Liver (tissue), 9 donors: ENCODE data around the gene DPYD. TPM values are rescaled to one million over a fixed set of nuclear protein-coding genes. Genes with fewer than 3 reads are reported as not detected.

Experiments
- DNase-seq: peaks from one replicate; pipeline ENCODE4 v3.0.0-alpha.2; 2017; ENCODE audit warnings: low spot score
- H3K27ac ChIP-seq, 2 donors: one replicate each; pipeline ENCODE4 v1.7.0; 2013; ENCODE audit warnings: inconsistent platforms in 2 of 2, low read length in 2 of 2, control low read depth in 1 of 2, low read depth in 1 of 2, mild to moderate bottlenecking in 1 of 2
- H3K27me3 ChIP-seq, 4 donors: one replicate each; pipeline versions ENCODE4 v1.6.1 to v1.7.0; 2013; ENCODE audit warnings: low read length in 3 of 4, inconsistent platforms in 1 of 4, mild to moderate bottlenecking in 1 of 4, moderate library complexity in 1 of 4; ENCODE audit not compliant: control insufficient read depth in 4 of 4, insufficient read depth in 4 of 4
- H3K36me3 ChIP-seq, 4 donors: one replicate each; pipeline versions ENCODE4 v1.6.1 to v1.7.0; 2013; ENCODE audit warnings: low read length in 3 of 4, mild to moderate bottlenecking in 3 of 4, low read depth in 1 of 4, moderate library complexity in 1 of 4; ENCODE audit not compliant: control insufficient read depth in 4 of 4, insufficient read depth in 3 of 4
- H3K4me1 ChIP-seq, 4 donors: one replicate each; pipeline versions ENCODE4 v1.6.1 to v1.7.0; 2013; ENCODE audit warnings: low read length in 3 of 4, mild to moderate bottlenecking in 3 of 4, moderate library complexity in 1 of 4; ENCODE audit not compliant: control insufficient read depth in 4 of 4, insufficient read depth in 4 of 4
- H3K4me3 ChIP-seq, 3 donors: one replicate each; pipeline versions ENCODE4 v1.6.1 to v1.7.0; 2013; ENCODE audit warnings: low read length in 3 of 3, control low read depth in 1 of 3, low read depth in 1 of 3, mild to moderate bottlenecking in 1 of 3
- H3K9ac ChIP-seq, 2 donors: one replicate each; pipeline ENCODE4 v1.7.0; 2013; ENCODE audit warnings: low read length in 2 of 2, mild to moderate bottlenecking in 2 of 2, moderate library complexity in 2 of 2, control low read depth in 1 of 2, low read depth in 1 of 2
- H3K9me3 ChIP-seq, 4 donors: one replicate each; pipeline versions ENCODE4 v1.6.1 to v1.7.0; 2013; ENCODE audit warnings: low read length in 3 of 4; ENCODE audit not compliant: control insufficient read depth in 4 of 4
- EGR1 ChIP-seq, 2 donors: IDR thresholded peaks; 2 replicates each; pipeline ENCODE4 v1.6.1; 2016 to 2018; ENCODE audit warnings: antibody characterized with exemption in 2 of 2, low read depth in 2 of 2
- FOXA2 ChIP-seq: IDR thresholded peaks from 2 replicates; pipeline ENCODE4 v1.6.1; 2016; ENCODE audit warnings: antibody characterized with exemption
- GABPA ChIP-seq, 2 donors: IDR thresholded peaks in 1 of 2; conservative IDR thresholded peaks in 1 of 2; 2 replicates each; pipeline ENCODE4 v1.6.1; 2016; ENCODE audit warnings: antibody characterized with exemption in 2 of 2, mild to moderate bottlenecking in 1 of 2, moderate library complexity in 1 of 2
- HNF4G ChIP-seq: IDR thresholded peaks from 2 replicates; pipeline ENCODE4 v1.6.1; 2016; ENCODE audit warnings: antibody characterized with exemption
- NR2F2 ChIP-seq: IDR thresholded peaks from 2 replicates; pipeline ENCODE4 v1.6.1; 2016; ENCODE audit warnings: antibody characterized with exemption
- RXRA ChIP-seq, 2 donors: IDR thresholded peaks; 2 replicates each; pipeline ENCODE4 v1.6.1; 2017 to 2018; ENCODE audit warnings: antibody characterized with exemption in 2 of 2, mild to moderate bottlenecking in 1 of 2
- YY1 ChIP-seq: IDR thresholded peaks from 2 replicates; pipeline ENCODE4 v1.6.1; 2016; ENCODE audit warnings: antibody characterized with exemption, mild to moderate bottlenecking
- WGBS: extraction: QIAGEN DNeasy Blood & Tissue Kit; methylation state at CpG from one replicate; pipeline ENCODE4 v1.1.7; 2013; 5-methylcytosine and 5-hydroxymethylcytosine counted together
- polyA plus RNA-seq, 2 donors: library from polyadenylated mRNA; stranded (reverse) in 1 of 2; unstranded in 1 of 2; fragments of 200-250 nt in 1 of 2; fragments of >200 nt in 1 of 2; fragmentation: Nextera tagmentation in 1 of 2; extraction: Ambion mirVana in 1 of 2; gene quantifications; one replicate each; pipeline versions ENCODE4 v1.2.1 to v1.2.3, GENCODE V29; 2013 to 2015
- total RNA-seq, 2 donors: library from RNA; depleted of rRNA; stranded (reverse); fragments of >200 nt; gene quantifications; one replicate each; pipeline ENCODE4 v1.2.3, GENCODE V29; 2014
- TF ChIP-seq, protein P1 (sequence below): IDR thresholded peaks from 2 replicates; pipeline ENCODE4 v1.6.1; 2016; ENCODE audit warnings: antibody characterized with exemption
- TF ChIP-seq, protein P2 (sequence below): IDR thresholded peaks from 2 replicates; pipeline ENCODE4 v1.6.1; 2016; ENCODE audit warnings: antibody characterized with exemption, mild to moderate bottlenecking
- TF ChIP-seq, protein P3 (sequence below): IDR thresholded peaks from 2 replicates; pipeline ENCODE4 v1.6.1; 2016; ENCODE audit warnings: antibody characterized with exemption
- TF ChIP-seq, protein P4 (sequence below): fragments of 150-350 bp; IDR thresholded peaks from 2 replicates; pipeline ENCODE4 v1.5.1; 2017; ENCODE audit warnings: improper control_type of control experiment, low read depth, low read length; ENCODE audit not compliant: missing input control
- TF ChIP-seq, protein P5 (sequence below): IDR thresholded peaks from 2 replicates; pipeline ENCODE4 v1.6.1; 2016; ENCODE audit warnings: antibody characterized with exemption
- donor health status: healthy.
- donor health status: healthy.
- donor health status: healthy.
- donor health status: healthy.
- donor health status: healthy.

DPYD gene
- total and polyA plus RNA-seq, 4 donors, result 16.2 to 142 (median 47.0) TPM

DNA sequence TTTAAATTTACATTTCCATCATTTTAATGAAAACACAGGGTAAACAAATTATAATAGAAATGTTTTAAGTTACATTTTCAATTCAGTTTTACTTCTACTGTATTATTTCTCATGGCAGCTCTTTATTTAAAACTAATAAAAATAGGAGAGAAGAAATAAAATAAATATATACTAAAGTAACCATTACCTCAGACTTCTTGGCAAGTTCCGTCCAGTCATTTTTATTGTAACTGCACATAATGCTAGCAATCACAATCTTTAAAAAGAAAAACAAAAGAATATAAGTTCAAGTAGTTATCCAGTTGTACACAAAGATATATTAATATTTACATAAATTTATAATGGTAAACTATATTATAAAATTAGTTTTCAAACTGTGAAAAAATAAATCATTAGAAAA is 538.6 kb downstream of the DPYD start:
- Histone ChIP-seq H3K9ac (no peak overlapping the region), H3K36me3 (peaks cover 0 to 4% (median under 1%) of the 10 kb centered on the region in 4 donors), H3K4me1 (no peaks in the 10 kb centered on the region), H3K4me3 (no peak overlapping the region), H3K9me3 (no peaks in the 10 kb centered on the region), H3K27ac (no peak overlapping the region), H3K27me3 (no peaks in the 10 kb centered on the region)
- 98% methylated on average over 1 of the region's 1 CpG for WGBS
- no peak for DNase-seq
- TF ChIP-seq, protein P1, sequence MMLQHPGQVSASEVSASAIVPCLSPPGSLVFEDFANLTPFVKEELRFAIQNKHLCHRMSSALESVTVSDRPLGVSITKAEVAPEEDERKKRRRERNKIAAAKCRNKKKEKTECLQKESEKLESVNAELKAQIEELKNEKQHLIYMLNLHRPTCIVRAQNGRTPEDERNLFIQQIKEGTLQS, result no peak
- TF ChIP-seq, protein P2, sequence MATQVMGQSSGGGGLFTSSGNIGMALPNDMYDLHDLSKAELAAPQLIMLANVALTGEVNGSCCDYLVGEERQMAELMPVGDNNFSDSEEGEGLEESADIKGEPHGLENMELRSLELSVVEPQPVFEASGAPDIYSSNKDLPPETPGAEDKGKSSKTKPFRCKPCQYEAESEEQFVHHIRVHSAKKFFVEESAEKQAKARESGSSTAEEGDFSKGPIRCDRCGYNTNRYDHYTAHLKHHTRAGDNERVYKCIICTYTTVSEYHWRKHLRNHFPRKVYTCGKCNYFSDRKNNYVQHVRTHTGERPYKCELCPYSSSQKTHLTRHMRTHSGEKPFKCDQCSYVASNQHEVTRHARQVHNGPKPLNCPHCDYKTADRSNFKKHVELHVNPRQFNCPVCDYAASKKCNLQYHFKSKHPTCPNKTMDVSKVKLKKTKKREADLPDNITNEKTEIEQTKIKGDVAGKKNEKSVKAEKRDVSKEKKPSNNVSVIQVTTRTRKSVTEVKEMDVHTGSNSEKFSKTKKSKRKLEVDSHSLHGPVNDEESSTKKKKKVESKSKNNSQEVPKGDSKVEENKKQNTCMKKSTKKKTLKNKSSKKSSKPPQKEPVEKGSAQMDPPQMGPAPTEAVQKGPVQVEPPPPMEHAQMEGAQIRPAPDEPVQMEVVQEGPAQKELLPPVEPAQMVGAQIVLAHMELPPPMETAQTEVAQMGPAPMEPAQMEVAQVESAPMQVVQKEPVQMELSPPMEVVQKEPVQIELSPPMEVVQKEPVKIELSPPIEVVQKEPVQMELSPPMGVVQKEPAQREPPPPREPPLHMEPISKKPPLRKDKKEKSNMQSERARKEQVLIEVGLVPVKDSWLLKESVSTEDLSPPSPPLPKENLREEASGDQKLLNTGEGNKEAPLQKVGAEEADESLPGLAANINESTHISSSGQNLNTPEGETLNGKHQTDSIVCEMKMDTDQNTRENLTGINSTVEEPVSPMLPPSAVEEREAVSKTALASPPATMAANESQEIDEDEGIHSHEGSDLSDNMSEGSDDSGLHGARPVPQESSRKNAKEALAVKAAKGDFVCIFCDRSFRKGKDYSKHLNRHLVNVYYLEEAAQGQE, result no peak
- TF ChIP-seq, protein P3, sequence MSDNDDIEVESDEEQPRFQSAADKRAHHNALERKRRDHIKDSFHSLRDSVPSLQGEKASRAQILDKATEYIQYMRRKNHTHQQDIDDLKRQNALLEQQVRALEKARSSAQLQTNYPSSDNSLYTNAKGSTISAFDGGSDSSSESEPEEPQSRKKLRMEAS, result no peak
- TF ChIP-seq FOXA2 (no peak), NR2F2 (no peak), RXRA (IDR thresholded peaks at IDR 0.05) (no peak), EGR1 (IDR thresholded peaks at IDR 0.05; ENCODE audit: low read depth in 2 of 2) (no peak)
- TF ChIP-seq, protein P4, sequence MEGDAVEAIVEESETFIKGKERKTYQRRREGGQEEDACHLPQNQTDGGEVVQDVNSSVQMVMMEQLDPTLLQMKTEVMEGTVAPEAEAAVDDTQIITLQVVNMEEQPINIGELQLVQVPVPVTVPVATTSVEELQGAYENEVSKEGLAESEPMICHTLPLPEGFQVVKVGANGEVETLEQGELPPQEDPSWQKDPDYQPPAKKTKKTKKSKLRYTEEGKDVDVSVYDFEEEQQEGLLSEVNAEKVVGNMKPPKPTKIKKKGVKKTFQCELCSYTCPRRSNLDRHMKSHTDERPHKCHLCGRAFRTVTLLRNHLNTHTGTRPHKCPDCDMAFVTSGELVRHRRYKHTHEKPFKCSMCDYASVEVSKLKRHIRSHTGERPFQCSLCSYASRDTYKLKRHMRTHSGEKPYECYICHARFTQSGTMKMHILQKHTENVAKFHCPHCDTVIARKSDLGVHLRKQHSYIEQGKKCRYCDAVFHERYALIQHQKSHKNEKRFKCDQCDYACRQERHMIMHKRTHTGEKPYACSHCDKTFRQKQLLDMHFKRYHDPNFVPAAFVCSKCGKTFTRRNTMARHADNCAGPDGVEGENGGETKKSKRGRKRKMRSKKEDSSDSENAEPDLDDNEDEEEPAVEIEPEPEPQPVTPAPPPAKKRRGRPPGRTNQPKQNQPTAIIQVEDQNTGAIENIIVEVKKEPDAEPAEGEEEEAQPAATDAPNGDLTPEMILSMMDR, result no peak

DNA sequence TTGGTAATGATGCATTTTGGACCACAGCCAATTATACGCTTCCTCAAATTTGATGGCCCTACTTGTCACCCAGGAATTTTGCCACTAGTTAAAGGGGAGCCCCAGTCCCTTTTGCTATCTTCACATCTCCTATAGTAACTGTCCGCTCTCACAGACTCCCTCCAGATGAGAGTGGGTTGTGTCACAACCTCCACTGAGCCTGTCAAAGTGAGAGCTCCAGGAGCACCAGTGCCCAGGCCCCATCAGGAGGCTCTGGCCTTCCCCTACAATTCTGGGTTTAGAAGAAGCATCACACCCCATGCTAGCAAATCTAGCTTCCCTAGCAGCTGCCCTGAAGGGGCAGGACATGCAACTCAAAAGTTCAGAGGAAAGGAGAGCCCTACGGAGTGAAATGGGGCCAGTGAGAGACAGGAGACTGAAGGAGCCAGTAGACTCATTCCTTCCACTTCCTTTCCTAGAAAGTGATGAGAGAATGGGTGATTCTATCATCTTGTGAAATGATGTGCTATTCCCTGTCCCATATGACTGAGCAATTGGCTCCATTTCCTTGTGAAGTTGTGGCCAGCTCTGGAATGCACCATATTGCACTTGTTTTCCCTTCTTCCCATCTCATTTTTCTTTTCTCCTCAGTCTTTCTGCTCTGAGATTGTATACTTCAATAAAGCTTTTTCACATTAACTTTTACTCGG is 541.3 kb downstream of the DPYD start:
- TF ChIP-seq, protein P5, sequence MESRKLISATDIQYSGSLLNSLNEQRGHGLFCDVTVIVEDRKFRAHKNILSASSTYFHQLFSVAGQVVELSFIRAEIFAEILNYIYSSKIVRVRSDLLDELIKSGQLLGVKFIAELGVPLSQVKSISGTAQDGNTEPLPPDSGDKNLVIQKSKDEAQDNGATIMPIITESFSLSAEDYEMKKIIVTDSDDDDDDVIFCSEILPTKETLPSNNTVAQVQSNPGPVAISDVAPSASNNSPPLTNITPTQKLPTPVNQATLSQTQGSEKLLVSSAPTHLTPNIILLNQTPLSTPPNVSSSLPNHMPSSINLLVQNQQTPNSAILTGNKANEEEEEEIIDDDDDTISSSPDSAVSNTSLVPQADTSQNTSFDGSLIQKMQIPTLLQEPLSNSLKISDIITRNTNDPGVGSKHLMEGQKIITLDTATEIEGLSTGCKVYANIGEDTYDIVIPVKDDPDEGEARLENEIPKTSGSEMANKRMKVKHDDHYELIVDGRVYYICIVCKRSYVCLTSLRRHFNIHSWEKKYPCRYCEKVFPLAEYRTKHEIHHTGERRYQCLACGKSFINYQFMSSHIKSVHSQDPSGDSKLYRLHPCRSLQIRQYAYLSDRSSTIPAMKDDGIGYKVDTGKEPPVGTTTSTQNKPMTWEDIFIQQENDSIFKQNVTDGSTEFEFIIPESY, result no peak
- TF ChIP-seq, protein P1, result no peak
- TF ChIP-seq YY1, result no peak
- no peak for TF ChIP-seq RXRA (IDR thresholded peaks at IDR 0.05)
- TF ChIP-seq HNF4G, result no peak
- TF ChIP-seq NR2F2, result no peak
- no peak for TF ChIP-seq GABPA (IDR thresholded peaks at IDR 0.05 in 1 of 2, conservative IDR thresholded peaks at IDR 0.05 in 1 of 2)
- TF ChIP-seq, protein P2, result no peak
- TF ChIP-seq FOXA2, result no peak
- WGBS, result 95% methylated on average over 4 of the region's 4 CpGs
- H3K4me3 ChIP-seq, result no peak overlapping the region
- no peak overlapping the region for H3K27ac ChIP-seq
- H3K9me3 ChIP-seq, result no peaks in the 10 kb centered on the region
- no peak overlapping the region for H3K9ac ChIP-seq
- H3K27me3 ChIP-seq, result no peaks in the 10 kb centered on the region
- H3K4me1 ChIP-seq, result no peaks in the 10 kb centered on the region
- DNase-seq, result no peak
- H3K36me3 ChIP-seq, result peaks cover 0 to 4% (median 2%) of the 10 kb centered on the region in 4 donors
